ENCODE data around the gene UBL4B.

UBL4B gene

DNA sequence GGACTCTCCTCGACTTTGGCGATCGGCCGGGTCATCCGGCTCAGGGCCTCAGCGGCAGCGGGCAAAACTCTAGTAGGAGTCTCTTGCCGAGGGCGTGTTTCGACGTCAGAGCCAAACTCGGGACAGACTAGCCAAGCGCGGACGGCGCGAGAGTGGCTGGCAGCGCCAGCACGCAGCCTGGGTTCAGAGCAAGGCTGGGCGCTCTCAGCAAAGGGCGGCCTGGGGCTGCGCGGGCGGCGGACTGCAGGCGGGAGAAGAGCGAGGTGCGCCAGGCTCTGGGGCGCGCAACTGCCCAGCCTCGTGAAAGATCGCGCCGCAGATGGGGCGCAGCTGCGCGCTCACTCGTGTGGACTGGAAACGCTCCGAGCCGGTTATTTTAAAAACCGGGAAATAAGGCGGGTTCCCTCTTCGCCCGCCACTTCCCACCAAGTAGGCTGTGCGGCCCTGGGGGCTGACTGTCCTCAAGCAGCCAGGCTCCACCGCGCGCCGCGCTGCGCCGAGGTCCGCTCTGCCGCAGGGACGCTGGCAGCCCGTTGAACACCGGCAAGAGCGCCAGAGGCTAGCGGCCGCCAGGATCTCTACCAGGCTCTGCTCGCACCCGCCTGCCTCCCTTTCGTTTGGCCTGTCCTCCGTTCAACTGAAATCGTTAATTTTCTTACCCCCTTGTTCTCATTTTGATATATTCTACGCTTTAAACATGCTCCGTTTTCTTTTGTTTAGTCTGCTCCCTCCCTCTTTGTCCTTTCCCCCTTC, 44.2 kb upstream of the UBL4B start:
- peaks cover 3% of the 10 kb centered on the region; the same call in 1 of the 2 replicates for H3K27me3 ChIP-seq (ENCODE audit: insufficient read depth, low read length)
- H3K4me3 ChIP-seq (ENCODE audit: low read depth, low read length, poor library complexity, severe bottlenecking), result no peak overlapping the region

DNA sequence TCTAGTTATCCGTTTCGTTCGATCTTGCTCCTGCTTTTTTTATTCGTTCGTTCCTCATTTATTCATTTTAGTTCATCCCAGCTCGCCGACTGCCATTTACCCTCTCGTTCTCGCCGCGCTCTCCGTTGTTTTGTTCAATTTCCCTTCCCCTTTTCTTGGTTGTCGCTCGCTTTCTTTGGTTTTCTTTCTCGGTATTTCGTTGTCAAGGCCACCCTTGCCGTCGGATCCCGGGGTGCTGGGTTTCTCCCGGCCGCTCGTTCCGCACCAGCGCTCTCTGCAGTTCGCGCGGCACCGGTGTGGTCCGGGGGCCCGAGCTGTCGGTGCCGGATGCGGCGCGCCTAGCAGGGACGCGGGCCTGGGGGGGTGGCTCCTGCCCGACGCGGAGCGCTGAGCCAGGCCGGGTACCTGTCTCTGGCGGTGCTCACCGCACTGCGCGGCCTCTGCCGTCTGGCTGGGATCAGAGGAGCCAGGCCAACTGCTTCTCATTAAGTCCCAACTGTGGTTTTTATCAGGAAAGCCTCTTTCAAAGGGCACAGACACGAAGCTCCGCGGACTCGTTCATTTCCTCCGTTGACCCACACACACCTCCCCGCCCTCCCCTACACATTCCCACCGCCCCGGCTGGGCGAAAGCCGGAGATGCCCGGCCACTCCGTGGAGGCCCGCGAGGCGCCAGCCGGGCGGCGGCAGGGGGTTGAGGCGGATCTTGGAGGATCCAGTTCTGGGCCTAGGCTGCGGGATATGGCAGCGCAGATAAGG, 43.4 kb upstream of the UBL4B start:
- H3K79me2 ChIP-seq (ENCODE audit: insufficient read depth, low read length), result no peaks in the 10 kb centered on the region
- H3K4me2 ChIP-seq (ENCODE audit: low read length), result no peak overlapping the region
- no peak overlapping the region for H3K27ac ChIP-seq (ENCODE audit: low read depth, low read length, poor library complexity, severe bottlenecking)
- H3K9me2 ChIP-seq (ENCODE audit: low read depth, low read length), result no peaks in the 10 kb centered on the region
- H3K36me3 ChIP-seq (ENCODE audit: insufficient read depth, low read length), result no peaks in the 10 kb centered on the region
- no peaks in the 10 kb centered on the region for H4K20me1 ChIP-seq (ENCODE audit: insufficient read depth, low read length)
- no peak overlapping the region for H3K9ac ChIP-seq (ENCODE audit: low read length)
- no peak for TF ChIP-seq EZH2 (IDR thresholded peaks at IDR 0.05; ENCODE audit: borderline replicate concordance, low read length)
- TF ChIP-seq, protein P1, sequence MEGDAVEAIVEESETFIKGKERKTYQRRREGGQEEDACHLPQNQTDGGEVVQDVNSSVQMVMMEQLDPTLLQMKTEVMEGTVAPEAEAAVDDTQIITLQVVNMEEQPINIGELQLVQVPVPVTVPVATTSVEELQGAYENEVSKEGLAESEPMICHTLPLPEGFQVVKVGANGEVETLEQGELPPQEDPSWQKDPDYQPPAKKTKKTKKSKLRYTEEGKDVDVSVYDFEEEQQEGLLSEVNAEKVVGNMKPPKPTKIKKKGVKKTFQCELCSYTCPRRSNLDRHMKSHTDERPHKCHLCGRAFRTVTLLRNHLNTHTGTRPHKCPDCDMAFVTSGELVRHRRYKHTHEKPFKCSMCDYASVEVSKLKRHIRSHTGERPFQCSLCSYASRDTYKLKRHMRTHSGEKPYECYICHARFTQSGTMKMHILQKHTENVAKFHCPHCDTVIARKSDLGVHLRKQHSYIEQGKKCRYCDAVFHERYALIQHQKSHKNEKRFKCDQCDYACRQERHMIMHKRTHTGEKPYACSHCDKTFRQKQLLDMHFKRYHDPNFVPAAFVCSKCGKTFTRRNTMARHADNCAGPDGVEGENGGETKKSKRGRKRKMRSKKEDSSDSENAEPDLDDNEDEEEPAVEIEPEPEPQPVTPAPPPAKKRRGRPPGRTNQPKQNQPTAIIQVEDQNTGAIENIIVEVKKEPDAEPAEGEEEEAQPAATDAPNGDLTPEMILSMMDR (IDR thresholded peaks at IDR 0.05; ENCODE audit: low read length), result no peak
- no peaks in the 10 kb centered on the region for H3K9me3 ChIP-seq (ENCODE audit: low read length)
- H3F3A ChIP-seq (ENCODE audit: insufficient read depth, low read length), result no peaks in the 10 kb centered on the region
- no peak overlapping the region for H2AFZ ChIP-seq (ENCODE audit: low read length)
- H3K4me3 ChIP-seq (ENCODE audit: low read depth, low read length, poor library complexity, severe bottlenecking), result no peak overlapping the region
- H3K27me3 ChIP-seq (ENCODE audit: insufficient read depth, low read length), result peaks cover 3% of the 10 kb centered on the region; the same call in 1 of the 2 replicates
- no peaks in the 10 kb centered on the region for H3K4me1 ChIP-seq (ENCODE audit: insufficient read depth, low read length, severe bottlenecking)

More for the DNA sequence above, 44.2 kb upstream of the UBL4B start:
- H3K36me3 ChIP-seq (ENCODE audit: insufficient read depth, low read length), result no peaks in the 10 kb centered on the region
- H3K79me2 ChIP-seq (ENCODE audit: insufficient read depth, low read length), result no peaks in the 10 kb centered on the region
- H3K9ac ChIP-seq (ENCODE audit: low read length), result no peak overlapping the region
- no peaks in the 10 kb centered on the region for H3F3A ChIP-seq (ENCODE audit: insufficient read depth, low read length)
- no peaks in the 10 kb centered on the region for H3K4me1 ChIP-seq (ENCODE audit: insufficient read depth, low read length, severe bottlenecking)
- no peak overlapping the region for H3K27ac ChIP-seq (ENCODE audit: low read depth, low read length, poor library complexity, severe bottlenecking)
- TF ChIP-seq, protein P1 (IDR thresholded peaks at IDR 0.05; ENCODE audit: low read length), result no peak
- TF ChIP-seq EZH2 (IDR thresholded peaks at IDR 0.05; ENCODE audit: borderline replicate concordance, low read length), result no peak
- H2AFZ ChIP-seq (ENCODE audit: low read length), result no peak overlapping the region
- H3K4me2 ChIP-seq (ENCODE audit: low read length), result no peak overlapping the region
- no peaks in the 10 kb centered on the region for H3K9me2 ChIP-seq (ENCODE audit: low read depth, low read length)
- no peaks in the 10 kb centered on the region for H4K20me1 ChIP-seq (ENCODE audit: insufficient read depth, low read length)
- H3K9me3 ChIP-seq (ENCODE audit: low read length), result no peaks in the 10 kb centered on the region

DNA sequence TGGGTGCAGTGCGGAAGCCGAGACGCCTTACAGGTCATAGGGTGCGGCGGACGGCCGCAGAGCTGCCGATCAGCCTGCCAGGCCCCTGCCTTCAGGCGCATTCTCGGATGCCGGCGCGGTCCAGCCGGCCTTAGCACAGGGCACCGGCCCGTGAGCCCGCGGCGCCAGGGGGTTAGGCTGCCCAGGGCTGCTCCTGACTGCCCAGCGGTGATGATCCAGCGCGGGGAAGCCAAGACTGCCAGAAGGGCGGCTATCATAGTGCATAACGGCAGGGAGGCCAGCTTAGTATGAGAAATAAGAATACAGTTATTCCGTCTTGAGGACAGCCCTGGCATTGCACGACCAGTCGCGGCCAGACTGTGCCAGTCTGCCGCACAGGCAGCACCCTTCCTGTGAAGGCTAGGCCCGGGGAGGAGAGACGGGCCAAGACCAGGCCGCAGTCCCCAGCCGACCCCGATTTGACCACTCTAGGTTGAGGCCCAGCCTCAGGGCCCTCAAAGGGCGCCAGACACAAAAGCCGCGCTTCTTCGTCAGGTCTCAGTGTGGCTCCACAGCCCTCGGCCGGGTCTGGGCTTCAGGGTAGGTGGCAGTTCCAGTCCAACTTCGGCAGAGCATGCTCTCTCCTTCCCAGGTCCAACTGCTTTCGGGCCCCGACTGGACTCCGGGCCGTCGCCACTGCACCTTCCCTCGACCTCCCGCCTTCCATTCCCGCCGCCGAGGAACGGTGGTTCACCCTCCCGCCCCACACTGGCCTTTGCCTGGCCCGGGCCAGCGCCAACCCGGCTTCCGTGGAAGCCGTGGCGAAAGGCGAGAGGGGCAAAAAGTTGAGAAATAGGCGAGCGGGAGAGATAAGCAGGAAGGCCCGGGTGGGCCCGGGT, 42.6 kb upstream of the UBL4B start:
- no peak for TF ChIP-seq EZH2 (IDR thresholded peaks at IDR 0.05; ENCODE audit: borderline replicate concordance, low read length)
- TF ChIP-seq, protein P1 (IDR thresholded peaks at IDR 0.05; ENCODE audit: low read length), result no peak
- Histone ChIP-seq H3F3A (ENCODE audit: insufficient read depth, low read length) (no peaks in the 10 kb centered on the region), H3K27me3 (ENCODE audit: insufficient read depth, low read length) (peaks cover 3% of the 10 kb centered on the region; the same call in 1 of the 2 replicates), H4K20me1 (ENCODE audit: insufficient read depth, low read length) (no peaks in the 10 kb centered on the region), H3K27ac (ENCODE audit: low read depth, low read length, poor library complexity, severe bottlenecking) (no peak overlapping the region), H3K9me3 (ENCODE audit: low read length) (no peaks in the 10 kb centered on the region), H3K4me2 (ENCODE audit: low read length) (no peak overlapping the region), H2AFZ (ENCODE audit: low read length) (no peak overlapping the region), H3K4me3 (ENCODE audit: low read depth, low read length, poor library complexity, severe bottlenecking) (no peak overlapping the region), H3K4me1 (ENCODE audit: insufficient read depth, low read length, severe bottlenecking) (no peaks in the 10 kb centered on the region), H3K36me3 (ENCODE audit: insufficient read depth, low read length) (no peaks in the 10 kb centered on the region), H3K9ac (ENCODE audit: low read length) (no peak overlapping the region), H3K79me2 (ENCODE audit: insufficient read depth, low read length) (no peaks in the 10 kb centered on the region), H3K9me2 (ENCODE audit: low read depth, low read length) (no peaks in the 10 kb centered on the region)

Data from OCI-LY1 (cell line).